T-cell (primary cell): ENCODE measurements around the gene ASAP2. TPM values are rescaled to one million over a fixed set of nuclear protein-coding genes. Genes with fewer than 3 reads are reported as not detected.
A peak's percentile ranks its signal among the peaks of the same experiment; 100 is the strongest.

ENCODE experiments used
- ATAC-seq, 4 experiments: fragments of 200-7000 bp in 3 of 4; fragments of 150-1000 bp in 1 of 4; cut with Tn5 transposase; replicated peaks in 1 of 4; 1 replicate in 3 of 4; 2 replicates in 1 of 4; pipeline ENCODE4 v1.10.0; 2021; ENCODE audit warnings: moderate library complexity in 3 of 4, mild to moderate bottlenecking in 2 of 4, moderate number of reproducible peaks in 1 of 4
- CTCF ChIA-PET, 2 donors: fragments of 300-600 bp; sonication (Branson Sonifier 250); formaldehyde crosslinking; loops; one replicate each; lab custom pipeline; 2022; ENCODE audit warnings: antibody characterized with exemption in 2 of 2; lab: Charles Lee
- POLR2A ChIA-PET, 2 donors: fragments of 300-600 bp; sonication (Branson Sonifier 250); formaldehyde crosslinking; loops; one replicate each; lab custom pipeline; 2022; ENCODE audit warnings: antibody characterized with exemption in 2 of 2; lab: Charles Lee
- DNase-seq, 35 experiments: peaks; one replicate each; pipeline versions ENCODE4 v3.0.0 to v3.0.0-alpha.2; 2013 to 2023
- H3K27ac ChIP-seq: one replicate; pipeline ENCODE4 v1.5.1; 2013; ENCODE audit warnings: low read length
- H3K27me3 ChIP-seq, 2 experiments: replicated peaks in 1 of 2; 1 replicate in 1 of 2; 2 replicates in 1 of 2; pipeline versions ENCODE4 v1.6.1 to v1.7.0; 2013; ENCODE audit warnings: low read length in 1 of 2, mixed read lengths in 1 of 2; ENCODE audit not compliant: control insufficient read depth in 2 of 2, insufficient read depth in 2 of 2; ENCODE audit errors: extremely low read depth in 1 of 2
- H3K36me3 ChIP-seq, 2 donors: 1 replicate in 1 of 2; 2 replicates in 1 of 2; pipeline versions ENCODE4 v1.6.1 to v1.7.0; 2013; ENCODE audit warnings: low read length in 1 of 2; ENCODE audit not compliant: control insufficient read depth in 2 of 2, insufficient read depth in 1 of 2; ENCODE audit errors: extremely low read depth in 1 of 2
- H3K4me1 ChIP-seq, 2 experiments: 1 replicate in 1 of 2; 2 replicates in 1 of 2; pipeline versions ENCODE4 v1.6.1 to v1.7.0; 2013; ENCODE audit warnings: low read length in 2 of 2, mixed read lengths in 1 of 2; ENCODE audit not compliant: insufficient read depth in 2 of 2, control insufficient read depth in 1 of 2; ENCODE audit errors: extremely low read depth in 1 of 2
- H3K4me3 ChIP-seq, 2 donors: 1 replicate in 1 of 2; 2 replicates in 1 of 2; pipeline versions ENCODE4 v1.5.1 to v1.7.0; 2013; ENCODE audit warnings: mild to moderate bottlenecking in 2 of 2, low read length in 1 of 2, moderate library complexity in 1 of 2; ENCODE audit not compliant: control insufficient read depth in 1 of 2; ENCODE audit errors: extremely low read depth in 1 of 2
- H3K9me3 ChIP-seq: 2 replicates; pipeline ENCODE4 v1.7.0; 2013
- H3K27ac Mint-ChIP-seq, 2 donors: one replicate each; pipeline ENCODE4 v1.8.0; 2020 to 2021; ENCODE audit warnings: mild to moderate bottlenecking in 2 of 2, mixed read lengths in 2 of 2
- H3K27me3 Mint-ChIP-seq, 2 donors: one replicate each; pipeline ENCODE4 v1.8.0; 2021 to 2022; ENCODE audit warnings: mixed read lengths in 2 of 2
- H3K36me3 Mint-ChIP-seq: one replicate; pipeline ENCODE4 v1.8.0; 2021; ENCODE audit warnings: mixed read lengths
- H3K4me1 Mint-ChIP-seq, 3 donors: one replicate each; pipeline ENCODE4 v1.8.0; 2020 to 2022; ENCODE audit warnings: mixed read lengths in 3 of 3, mild to moderate bottlenecking in 1 of 3
- H3K4me3 Mint-ChIP-seq, 3 donors: one replicate each; pipeline ENCODE4 v1.8.0; 2020 to 2022; ENCODE audit warnings: mild to moderate bottlenecking in 3 of 3, mixed read lengths in 3 of 3, moderate library complexity in 3 of 3
- H3K9me3 Mint-ChIP-seq, 3 donors: one replicate each; pipeline ENCODE4 v1.8.0; 2020 to 2022; ENCODE audit warnings: mixed read lengths in 3 of 3
- WGBS: methylation state at CpG from one replicate; pipeline ENCODE4 v1.1.5; 2013; ENCODE audit warnings: missing lambda C conversion rate; ENCODE audit not compliant: insufficient coverage; 5-methylcytosine and 5-hydroxymethylcytosine counted together
- total RNA-seq, 35 experiments: library from RNA in 6 of 35; stranded (reverse) in 6 of 35; fragments of 120-200 nt in 1 of 35; gene quantifications; one replicate each; pipeline versions ENCODE4 v1.2.1 to v1.2.4 and lab custom pipeline; 2013 to 2026

The ASAP2 gene
- under 1 TPM in 4 of 5 donors, not detected in 1; 0.10 to 0.38 (median 0.27) TPM for total RNA-seq
- total RNA-seq (2013) = 0.18 TPM
- 0 to 0.47 (median 0.13) reads per million in 29 experiments for total RNA-seq (lab: John Stamatoyannopoulos, UW)

GRCh38 chr2:9205963-9206948, at the start of gene ASAP2:
ASAP2 (plus strand) TSS chr2:9206812; CDS start chr2:9207105, 293 bp downstream.
- Histone ChIP-seq H3K4me3 (peak within 1 kb of the TSS in 1 of 2 donors; percentile 59), H3K9me3 (no peaks in the 10 kb centered on the region), H3K4me1 (peaks cover 0 to 13% of the 10 kb centered on the region in 2 experiments), H3K27me3 (peaks cover 2 to 23% of the 10 kb centered on the region in 2 experiments), H3K27ac (no peak within 1 kb of the TSS), H3K36me3 (no peaks in the 10 kb centered on the region)
- ChIA-PET POLR2A (no interaction called here), CTCF (no interaction called here)
- ATAC-seq = peak; percentile 58 to 69 (median 61)
- H3K4me3 Mint-ChIP-seq = peak within 1 kb of the TSS; percentile 49 to 61 (median 49)
- peaks cover 40 to 43% of the 10 kb centered on the region in 2 donors for H3K27me3 Mint-ChIP-seq
- H3K36me3 Mint-ChIP-seq = no peaks in the 10 kb centered on the region
- H3K4me1 Mint-ChIP-seq = peaks cover 0 to 8% (median 3%) of the 10 kb centered on the region in 3 donors
- no peak within 1 kb of the TSS for H3K27ac Mint-ChIP-seq
- H3K9me3 Mint-ChIP-seq = no peaks in the 10 kb centered on the region
- 2% methylated on average over 121 of the region's 128 CpGs for WGBS
- DNase-seq = peak in 12 of 35 experiments; percentile 2 to 33 (median 16)

GRCh38 chr2:9158786-9159779, 47.5 kb upstream of the ASAP2 start:
- no peaks in the 10 kb centered on the region for H3K4me1 Mint-ChIP-seq
- no peaks in the 10 kb centered on the region for H3K36me3 Mint-ChIP-seq
- DNase-seq (no peak), ATAC-seq (no peak)
- Histone ChIP-seq H3K4me3 (no peak overlapping the region), H3K9me3 (no peaks in the 10 kb centered on the region), H3K36me3 (no peaks in the 10 kb centered on the region), H3K4me1 (no peaks in the 10 kb centered on the region), H3K27ac (no peak overlapping the region), H3K27me3 (peaks cover 0 to 17% of the 10 kb centered on the region in 2 experiments)
- POLR2A ChIA-PET = interaction anchor here in 1 of 2 donors (0.7 kb wide), 1 partner anchor 1070 kb away, joined by 8 read pairs; no protein-coding TSS in a partner anchor
- no peak overlapping the region for H3K4me3 Mint-ChIP-seq
- no peak overlapping the region for H3K27ac Mint-ChIP-seq
- H3K27me3 Mint-ChIP-seq = peaks cover 20 to 26% of the 10 kb centered on the region in 2 donors
- H3K9me3 Mint-ChIP-seq = no peaks in the 10 kb centered on the region
- CTCF ChIA-PET = no interaction called here
- WGBS = 74% methylated on average over 8 of the region's 10 CpGs

DNA sequence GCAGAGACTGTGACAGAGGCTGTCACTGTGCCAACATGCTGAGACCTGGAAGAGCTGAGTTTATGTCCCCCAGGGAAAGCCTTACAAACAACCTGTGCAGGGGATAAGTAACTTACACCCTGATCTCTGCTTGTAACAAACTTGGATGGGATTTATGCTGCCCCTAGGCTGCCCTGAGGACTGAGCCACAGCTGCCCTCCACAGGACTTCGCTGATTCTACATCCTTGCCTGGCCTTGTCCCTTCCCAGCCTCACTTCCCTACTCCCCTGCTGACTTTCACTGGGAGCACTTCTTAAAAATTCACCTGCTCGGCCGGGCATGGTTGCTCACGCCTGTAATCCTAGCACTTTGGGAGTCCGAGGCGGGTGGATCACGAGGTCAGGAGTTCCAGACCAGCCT, 45.9 kb upstream of the ASAP2 start:
- ChIA-PET CTCF (no interaction called here), POLR2A (no interaction called here)
- Mint-ChIP-seq H3K4me1 (no peaks in the 10 kb centered on the region), H3K9me3 (no peaks in the 10 kb centered on the region), H3K27me3 (peaks cover 10 to 15% of the 10 kb centered on the region in 2 donors), H3K4me3 (no peak overlapping the region), H3K27ac (no peak overlapping the region), H3K36me3 (no peaks in the 10 kb centered on the region)
- Histone ChIP-seq H3K4me1 (no peaks in the 10 kb centered on the region), H3K27ac (no peak overlapping the region), H3K36me3 (no peaks in the 10 kb centered on the region), H3K27me3 (peaks cover 0 to 8% of the 10 kb centered on the region in 2 experiments), H3K9me3 (no peaks in the 10 kb centered on the region), H3K4me3 (no peak overlapping the region)
- ATAC-seq = no peak
- WGBS = 92% methylated on average over 4 of the region's 7 CpGs
- no peak for DNase-seq

- Mint-ChIP-seq H3K36me3 (no peaks in the 10 kb centered on the region), H3K27me3 (peaks cover 2 to 5% of the 10 kb centered on the region in 2 donors), H3K4me3 (no peak overlapping the region), H3K27ac (no peak overlapping the region), H3K4me1 (no peaks in the 10 kb centered on the region), H3K9me3 (no peaks in the 10 kb centered on the region)
- Histone ChIP-seq H3K36me3 (no peaks in the 10 kb centered on the region), H3K4me3 (no peak overlapping the region), H3K4me1 (no peaks in the 10 kb centered on the region), H3K9me3 (no peaks in the 10 kb centered on the region), H3K27me3 (peaks cover 0 to 7% of the 10 kb centered on the region in 2 experiments), H3K27ac (no peak overlapping the region)
- 97% methylated on average over 5 of the region's 11 CpGs for WGBS
- POLR2A ChIA-PET = no interaction called here
- DNase-seq (no peak), ATAC-seq (no peak)
- CTCF ChIA-PET = no interaction called here
These were observed 43.8 kb upstream of the ASAP2 start for GRCh38 chr2:9162841-9163240.

DNA sequence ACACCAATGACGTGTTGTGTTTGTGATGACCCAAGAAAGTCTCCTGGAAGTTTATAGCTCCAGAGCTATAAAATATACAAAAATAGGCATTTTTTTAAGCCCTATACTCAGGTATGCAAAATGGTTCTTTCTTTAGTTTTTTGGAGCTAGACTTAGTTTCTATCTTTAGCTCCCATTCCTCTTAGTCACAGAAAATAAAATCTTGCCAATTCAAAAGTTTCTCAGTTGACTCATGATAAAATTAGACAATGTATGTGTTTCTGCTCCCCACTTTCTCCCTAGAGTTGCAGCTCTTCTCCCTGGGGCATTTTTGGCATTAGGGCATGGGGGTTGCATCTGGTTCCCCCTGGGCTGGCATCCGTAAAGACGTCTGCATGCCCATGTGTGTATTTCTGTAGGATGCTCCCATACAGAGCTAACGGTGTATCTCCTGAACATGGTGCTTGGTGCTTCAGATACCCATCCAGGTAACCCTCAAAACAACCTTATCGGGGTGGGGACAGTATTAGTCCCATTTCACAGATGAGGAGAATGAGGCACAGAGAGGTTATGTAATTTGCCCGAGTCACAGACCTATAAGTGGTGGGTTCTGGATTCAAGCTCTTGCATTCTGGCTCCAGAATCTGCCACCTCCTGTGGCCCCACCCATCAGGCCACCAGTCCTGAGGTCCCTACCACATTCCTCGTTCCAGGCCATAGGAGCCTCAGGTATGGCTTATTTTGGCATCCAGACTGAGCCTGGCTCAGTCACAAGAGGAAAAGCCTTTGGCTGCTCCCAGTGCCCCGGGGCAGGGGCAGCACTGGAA, 43.1 kb upstream of the ASAP2 start:
- Histone ChIP-seq H3K27me3 (peaks cover 0 to 10% of the 10 kb centered on the region in 2 experiments), H3K27ac (no peak overlapping the region), H3K4me3 (no peak overlapping the region), H3K36me3 (no peaks in the 10 kb centered on the region), H3K9me3 (no peaks in the 10 kb centered on the region), H3K4me1 (no peaks in the 10 kb centered on the region)
- ChIA-PET POLR2A (no interaction called here), CTCF (no interaction called here)
- no peaks in the 10 kb centered on the region for H3K36me3 Mint-ChIP-seq
- H3K27ac Mint-ChIP-seq = no peak overlapping the region
- H3K4me1 Mint-ChIP-seq = no peaks in the 10 kb centered on the region
- DNase-seq (no peak), ATAC-seq (no peak)
- H3K9me3 Mint-ChIP-seq = no peaks in the 10 kb centered on the region
- H3K27me3 Mint-ChIP-seq = peaks cover 5 to 6% of the 10 kb centered on the region in 2 donors
- no peak overlapping the region for H3K4me3 Mint-ChIP-seq
- 89% methylated on average over 2 of the region's 8 CpGs for WGBS
